GM18526 (cell line): Measurements from ENCODE around the gene C1QTNF3.
A peak's percentile ranks its signal among the peaks of the same experiment; 100 is the strongest.

Experiments used
- POLR2A ChIP-seq: IDR thresholded peaks from 3 replicates; pipeline ENCODE4 v1.6.1; 2011; ENCODE audit not compliant: insufficient read length; ENCODE audit errors: extremely low read depth

C1QTNF3 gene

GRCh38 chr5:34022121-34022705 is 20.8 kb downstream of the C1QTNF3 start:
- no peak for TF ChIP-seq POLR2A

GRCh38 chr5:34021334-34021733 is 21.7 kb downstream of the C1QTNF3 start:
- no peak for TF ChIP-seq POLR2A

- TF ChIP-seq POLR2A = no peak
Measured at GRCh38 chr5:34020726-34021125, 22.3 kb downstream of the C1QTNF3 start.

GRCh38 chr5:34017254-34017653 is 25.8 kb downstream of the C1QTNF3 start:
- TF ChIP-seq POLR2A = no peak

- no peak for TF ChIP-seq POLR2A
Measured at GRCh38 chr5:34016750-34017149, 26.3 kb downstream of the C1QTNF3 start.

- no peak for TF ChIP-seq POLR2A
Measured at GRCh38 chr5:34016222-34016621, 26.8 kb downstream of the C1QTNF3 start.

GRCh38 chr5:34015120-34015822 is 27.7 kb downstream of the C1QTNF3 start:
- TF ChIP-seq POLR2A = no peak

- TF ChIP-seq POLR2A = no peak
Measured at GRCh38 chr5:34014626-34015025, 28.4 kb downstream of the C1QTNF3 start.

GRCh38 chr5:34013547-34013946 is 29.5 kb downstream of the C1QTNF3 start:
- no peak for TF ChIP-seq POLR2A

- no peak for TF ChIP-seq POLR2A
Measured at GRCh38 chr5:34012791-34013190, 30.2 kb downstream of the C1QTNF3 start.

- TF ChIP-seq POLR2A = no peak
Measured at GRCh38 chr5:34011536-34011935, 31.5 kb downstream of the C1QTNF3 start.

GRCh38 chr5:34009610-34010009 is 33.4 kb downstream of the C1QTNF3 start:
- no peak for TF ChIP-seq POLR2A

- no peak for TF ChIP-seq POLR2A
Measured at GRCh38 chr5:34008802-34009201, 34.2 kb downstream of the C1QTNF3 start.

- TF ChIP-seq POLR2A = peak; percentile 98
Measured at GRCh38 chr5:34007621-34008600, 35.1 kb downstream of the C1QTNF3 start, which contains the start of gene AMACR. AMACR (minus strand) TSS chr5:34008050; CDS start chr5:34008019, 31 bp downstream.

- TF ChIP-seq POLR2A = no peak
Measured at GRCh38 chr5:34007201-34007620, 35.8 kb downstream of the C1QTNF3 start.

- no peak for TF ChIP-seq POLR2A
Measured at GRCh38 chr5:34005681-34006080, 37.3 kb downstream of the C1QTNF3 start.
